GM18951 (cell line): Measurements from ENCODE around the gene NCF4.

Source experiments
- POLR2A ChIP-seq: IDR thresholded peaks from 4 replicates; pipeline ENCODE4 v1.6.1; 2011; ENCODE audit warnings: mild to moderate bottlenecking; ENCODE audit not compliant: insufficient read length, insufficient read depth; ENCODE audit errors: extremely low read depth
- in situ Hi-C: fragments of 300-500 bp; cut with MboI; formaldehyde crosslinking; loops from one replicate; pipeline ENCODE4 v1.12.0; 2022; ENCODE audit warnings: low sequenced_read_pairs, mixed read lengths, inconsistent platforms; ENCODE audit not compliant: unreplicated experiment

The NCF4 gene

DNA sequence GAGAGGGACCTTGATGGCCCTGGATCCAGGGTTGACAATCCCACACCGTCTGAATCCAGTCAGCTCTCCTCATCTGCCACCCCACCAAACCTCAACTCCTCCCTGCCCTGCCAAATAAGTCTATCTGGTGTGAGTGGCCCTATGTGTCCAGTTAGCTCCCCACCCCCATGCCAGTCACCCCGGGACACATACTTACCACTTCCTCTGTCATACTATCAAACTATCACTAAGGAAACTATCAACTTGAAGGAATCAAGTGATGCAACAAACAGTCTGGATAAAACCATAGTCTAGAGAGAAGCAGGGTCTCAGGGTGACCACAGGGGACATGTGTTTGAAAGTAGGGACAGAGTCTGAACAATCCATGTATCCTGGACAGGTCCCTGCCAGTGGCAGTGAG lies 39.4 kb downstream of the NCF4 start:
- in situ Hi-C loops: no loop called here

DNA sequence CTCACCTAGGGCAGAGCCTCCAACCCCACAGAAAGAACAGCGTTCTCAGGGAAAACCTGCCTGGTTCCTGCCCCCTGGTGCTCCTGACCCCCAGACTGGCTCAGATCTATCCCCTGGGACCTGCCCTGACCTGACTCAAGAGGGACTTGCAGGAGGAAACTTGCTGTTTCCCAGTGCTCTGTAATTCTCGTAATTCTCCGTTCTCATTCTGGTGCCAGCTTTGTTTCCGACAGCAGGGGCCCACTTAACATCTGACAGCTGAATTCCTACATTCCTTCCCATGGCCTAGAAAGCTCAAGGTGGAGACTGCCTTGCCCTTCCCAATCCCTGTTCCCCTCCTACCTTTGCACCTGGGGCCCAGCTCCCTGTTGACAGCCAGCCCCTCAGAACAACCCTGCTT lies 40.1 kb downstream of the NCF4 start:
- in situ Hi-C loops: no loop called here
- no peak for TF ChIP-seq POLR2A

More for the DNA sequence above, 39.4 kb downstream of the NCF4 start:
- no peak for TF ChIP-seq POLR2A

DNA sequence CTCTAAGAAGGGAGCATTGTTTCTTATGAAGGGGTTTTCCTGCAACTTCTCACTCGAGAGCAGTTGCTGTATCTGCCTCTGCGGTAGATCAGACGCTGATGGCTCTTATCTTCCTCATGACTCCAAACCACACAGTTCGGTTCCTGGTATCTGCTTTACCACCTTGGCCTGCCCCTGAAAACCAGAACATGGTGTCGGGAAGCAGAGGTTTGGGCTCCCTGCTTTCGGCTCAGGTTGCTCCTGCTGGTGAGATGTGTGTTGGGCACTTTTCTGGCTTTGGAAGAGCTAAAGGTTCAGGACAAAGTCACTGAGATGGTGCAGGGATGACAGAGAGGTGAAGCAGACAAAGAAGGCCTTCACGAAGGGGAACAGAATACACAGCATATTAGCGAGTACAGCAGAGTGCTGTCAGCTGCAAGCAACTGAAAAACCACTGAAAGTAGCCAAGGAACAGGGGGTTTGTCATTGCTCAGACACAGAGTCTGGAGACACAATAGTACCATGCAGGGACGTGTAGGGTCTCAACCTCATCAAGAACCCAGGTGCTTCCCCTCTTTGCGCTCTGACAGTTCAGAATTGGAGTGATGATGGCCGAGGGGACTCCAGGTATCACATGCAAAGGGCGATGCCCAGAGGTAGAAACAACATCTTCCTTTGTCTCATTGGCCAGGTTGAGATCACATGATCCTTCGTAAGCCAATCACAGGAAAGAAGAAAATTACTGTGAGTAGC lies 40.8 kb downstream of the NCF4 start:
- TF ChIP-seq POLR2A: no peak
- in situ Hi-C loops: no loop called here

DNA sequence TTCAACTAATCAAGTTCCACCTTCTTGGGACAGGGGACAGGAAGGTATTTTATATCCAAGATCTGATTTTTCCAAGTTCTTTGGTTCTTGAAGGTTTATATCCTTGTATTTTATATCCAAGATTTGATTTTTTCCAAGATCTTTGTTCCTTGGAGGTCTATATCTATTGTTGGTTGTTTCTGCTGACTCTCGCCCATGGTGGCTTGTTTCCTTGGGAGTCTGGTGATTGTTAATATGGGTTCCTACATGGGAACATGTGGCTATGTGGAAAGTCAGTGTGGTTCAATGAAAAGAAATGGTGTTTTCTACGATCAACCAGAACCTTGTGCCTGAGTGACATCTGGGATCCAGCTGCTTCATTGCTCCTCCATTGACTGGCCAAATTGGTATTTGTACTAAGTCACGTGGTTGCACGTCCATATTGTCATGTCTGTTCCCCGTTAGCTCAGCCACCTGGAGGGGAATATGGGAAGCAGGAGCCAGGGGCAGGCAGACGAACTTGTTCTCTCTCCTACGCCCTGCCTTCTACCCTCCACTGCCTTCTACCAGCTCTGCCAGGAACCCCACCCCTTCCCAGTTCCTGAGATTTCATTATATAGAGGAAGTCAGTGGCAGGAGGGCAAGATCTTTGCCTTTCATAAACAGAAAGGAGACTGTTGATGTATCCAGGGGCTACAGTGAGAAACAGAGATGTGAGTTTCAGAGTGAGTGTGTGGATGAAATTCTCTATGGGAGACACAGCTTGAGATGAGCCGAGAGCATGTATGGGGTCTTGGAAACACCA lies 41.5 kb downstream of the NCF4 start:
- no peak for TF ChIP-seq POLR2A
- in situ Hi-C loops: no loop called here

- TF ChIP-seq POLR2A: no peak
- in situ Hi-C loops: no loop called here
Measured at GRCh38 chr22:36904260-36904880, 43.6 kb downstream of the NCF4 start.

- in situ Hi-C loops: no loop called here
- TF ChIP-seq POLR2A: no peak
Measured at GRCh38 chr22:36907253-36908195, 46.7 kb downstream of the NCF4 start.

DNA sequence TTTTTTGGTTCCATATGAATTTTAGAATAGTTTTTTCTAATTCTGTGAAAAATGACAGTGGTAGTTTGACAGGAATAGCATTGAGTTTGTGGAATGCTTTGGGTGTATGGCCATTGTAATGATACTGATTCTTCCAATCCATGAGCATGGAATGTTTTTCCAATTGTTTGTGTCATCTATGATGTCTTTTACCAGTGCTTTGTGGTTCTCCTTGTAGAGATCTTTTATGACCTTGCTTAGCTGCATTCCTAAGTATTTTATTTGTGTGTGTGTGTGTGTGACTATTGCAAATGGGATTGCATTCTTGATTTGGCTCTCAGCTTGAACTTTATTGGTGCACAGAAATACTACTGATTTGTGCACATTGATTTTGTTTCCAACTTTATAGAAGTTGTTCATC lies 49.7 kb downstream of the NCF4 start:
- in situ Hi-C loops: no loop called here
- TF ChIP-seq POLR2A: no peak

DNA sequence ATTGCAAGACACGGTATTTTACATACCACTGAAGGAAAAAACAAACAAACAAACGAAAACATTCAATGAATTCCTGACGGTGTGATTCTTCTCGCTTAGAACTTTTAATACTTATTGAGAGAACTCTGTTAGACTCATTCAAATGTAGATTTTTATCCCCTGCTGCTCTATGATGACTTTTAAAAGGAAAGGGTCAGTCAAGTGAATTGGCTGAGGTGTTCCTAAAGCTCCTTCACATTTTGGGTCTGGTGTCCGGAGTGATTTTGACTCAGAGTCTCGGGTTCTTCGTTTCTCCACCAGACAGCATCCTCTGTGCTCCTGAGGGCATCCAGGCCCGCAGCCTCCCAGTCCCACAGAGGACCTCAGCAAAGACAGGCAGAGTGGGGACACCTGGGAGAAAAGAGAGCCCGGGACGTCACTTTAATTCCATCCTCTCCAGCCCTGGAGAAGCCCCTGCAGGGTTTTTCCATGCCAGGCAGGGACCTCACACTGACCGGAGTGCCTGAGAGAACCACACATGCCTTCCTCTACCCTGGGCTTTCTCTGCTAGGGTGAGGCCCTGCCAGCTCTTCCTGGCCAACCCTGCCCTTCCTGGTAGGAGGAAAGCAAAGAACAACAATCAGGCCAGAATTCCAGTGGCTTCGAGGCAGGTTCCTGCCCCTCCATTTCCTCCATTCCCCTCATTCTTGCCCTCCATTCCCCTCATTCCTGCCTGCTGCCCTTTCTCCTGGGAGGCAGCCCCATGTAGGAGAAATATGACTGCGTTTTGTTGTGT lies 51.3 kb downstream of the NCF4 start:
- in situ Hi-C loops: no loop called here
- no peak for TF ChIP-seq POLR2A

DNA sequence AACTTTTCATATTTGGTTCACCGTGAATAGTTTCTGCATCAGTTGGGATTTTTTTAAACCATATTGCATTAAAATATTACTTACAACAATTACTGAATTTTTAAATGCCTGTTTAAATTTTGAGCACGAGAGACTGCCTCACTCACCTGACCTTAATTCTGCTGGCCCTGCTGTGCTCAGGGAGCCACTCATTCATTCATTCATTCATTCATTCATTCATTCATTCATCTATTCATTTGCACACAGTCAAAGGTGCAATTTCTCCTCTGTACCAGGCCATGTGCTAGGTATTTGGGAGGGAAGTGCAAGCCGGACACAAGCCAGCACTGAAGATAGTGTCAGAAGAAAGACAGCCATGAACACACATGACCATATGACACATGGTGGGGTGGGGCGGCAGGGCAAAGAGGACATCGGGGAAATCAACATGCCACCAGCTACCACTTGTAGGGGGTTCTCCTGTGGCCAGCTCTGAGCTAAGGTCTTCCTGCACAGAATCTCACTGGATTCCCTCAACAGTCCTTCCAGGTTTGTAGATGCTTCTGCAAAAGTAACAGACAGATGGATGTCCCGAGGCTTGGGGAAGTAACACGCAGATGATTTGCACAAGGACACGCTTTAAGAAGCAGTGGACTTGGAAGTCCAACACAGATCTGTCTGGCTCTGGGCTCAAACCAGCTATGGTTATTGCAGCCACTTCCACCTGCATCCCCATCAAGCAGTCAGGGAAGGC lies 52.1 kb downstream of the NCF4 start:
- TF ChIP-seq POLR2A: no peak
- in situ Hi-C loops: no loop called here

DNA sequence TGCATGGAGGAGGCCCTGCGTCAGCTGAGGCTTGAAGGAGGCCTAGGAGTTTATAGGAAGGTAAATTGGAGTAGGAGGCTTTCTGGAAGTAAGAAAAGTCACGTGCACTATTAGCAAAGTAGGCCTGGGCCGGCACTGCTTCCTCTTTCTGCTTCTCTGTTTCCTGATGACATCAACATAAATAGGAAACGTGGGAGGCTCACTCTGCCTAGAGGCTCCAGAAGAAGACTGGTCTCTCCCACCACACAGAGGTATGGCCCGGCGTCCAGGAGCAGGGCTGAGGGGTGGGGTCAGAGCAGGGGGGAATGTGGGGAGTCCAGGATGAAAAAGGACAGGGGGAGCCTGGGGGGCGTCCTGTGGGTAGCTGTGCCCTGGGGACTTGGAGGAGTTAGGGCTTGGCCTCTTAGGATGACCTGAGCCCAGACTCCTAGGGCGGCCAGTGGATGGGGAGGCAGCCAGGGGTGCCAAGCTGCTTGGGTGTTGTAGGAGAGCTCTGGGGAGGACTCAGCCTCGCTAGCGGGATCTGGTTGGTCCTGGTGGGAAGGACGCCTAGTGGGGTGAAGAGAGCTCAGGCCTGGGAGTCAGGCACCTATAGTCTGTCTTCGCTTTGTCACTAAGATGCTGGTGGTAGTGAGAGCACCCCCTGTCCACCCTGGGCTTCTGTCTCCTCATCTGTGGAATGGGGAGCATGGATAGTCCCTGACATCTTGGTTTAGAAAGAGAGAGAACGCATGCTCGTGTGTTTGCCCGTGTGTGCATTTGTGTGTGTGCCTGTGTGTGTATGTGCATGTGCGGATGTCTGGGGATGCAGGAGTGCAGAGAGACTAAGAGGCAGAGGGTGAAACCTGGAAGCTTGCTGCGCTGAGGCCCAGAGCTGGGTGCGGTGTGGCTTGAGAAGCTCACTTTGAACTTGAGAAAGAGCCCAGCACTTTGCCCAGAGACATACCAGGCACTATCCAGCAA lies 52.9 kb downstream of the NCF4 start, which contains the start of gene CSF2RB:
TSS of gene CSF2RB (plus strand) at position 202 of the 963 bp plus-strand sequence. CDS start 8,580 bp downstream, outside the sequence.
- peak; percentile 31 for TF ChIP-seq POLR2A
- in situ Hi-C loops: no loop called here
